SK-N-SH treated with all-trans-retinoic acid at 6 μM for 48 hours (cell line): ENCODE data around the gene ZNF776.

ENCODE experiments used
- ARNTL ChIP-seq: fragments of 450-650 bp; formaldehyde crosslinking; IDR thresholded peaks from 2 replicates; pipeline ENCODE4 v1.5.0; 2020; ENCODE audit warnings: low read depth, mild to moderate bottlenecking, moderate library complexity, borderline replicate concordance
- GLIS3 ChIP-seq: fragments of 250-450 bp; sonication (Bioruptor Pico); IDR thresholded peaks from 2 replicates; pipeline ENCODE4 v1.5.0; 2020; ENCODE audit warnings: mild to moderate bottlenecking, moderate library complexity
- ISL1 ChIP-seq: fragments of 250-450 bp; sonication (Bioruptor Pico); IDR thresholded peaks from 2 replicates; pipeline ENCODE4 v2.1.2; 2022; ENCODE audit warnings: mild to moderate bottlenecking, moderate library complexity
- TCF4 ChIP-seq: fragments of 250-450 bp; sonication (Bioruptor Pico); IDR thresholded peaks from 2 replicates; pipeline ENCODE4 v1.8.0; 2021; ENCODE audit warnings: mild to moderate bottlenecking, moderate library complexity, borderline replicate concordance
- TOX ChIP-seq: fragments of 250-450 bp; sonication (Bioruptor Pico); IDR thresholded peaks from 2 replicates; pipeline ENCODE4 v1.8.0; 2021; ENCODE audit warnings: mild to moderate bottlenecking, moderate library complexity, borderline replicate concordance
- TSHZ2 ChIP-seq: fragments of 250-450 bp; sonication (Bioruptor Pico); IDR thresholded peaks from 2 replicates; pipeline ENCODE4 v1.5.0; 2020; ENCODE audit warnings: mild to moderate bottlenecking, moderate library complexity
- TF ChIP-seq, protein P1 (sequence below): fragments of 250-450 bp; sonication (Bioruptor Pico); IDR thresholded peaks from 2 replicates; pipeline ENCODE4 v1.5.1; 2020; ENCODE audit warnings: low read depth, mild to moderate bottlenecking, moderate library complexity

DNA sequence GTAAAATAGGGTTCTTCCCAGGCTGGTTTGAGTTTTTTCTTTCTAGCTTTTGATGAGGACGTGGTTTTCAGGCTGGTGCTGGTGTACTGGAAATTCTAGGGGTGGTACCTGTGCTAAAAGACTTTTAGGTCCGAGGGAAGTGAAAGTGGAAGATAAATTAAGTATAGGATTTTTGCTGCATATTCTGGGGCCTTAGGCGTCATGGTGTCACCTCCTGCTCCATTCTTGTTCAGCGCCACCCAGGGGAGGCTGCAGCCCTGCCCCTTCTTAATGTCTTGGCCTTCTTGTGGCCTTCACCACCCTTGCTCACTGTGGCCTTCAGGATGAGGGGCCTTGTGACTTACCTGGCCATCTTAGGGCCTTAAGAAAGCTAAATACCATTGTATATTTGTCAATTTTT lies 55.7 kb downstream of the ZNF776 start:
- TF ChIP-seq, protein P1, sequence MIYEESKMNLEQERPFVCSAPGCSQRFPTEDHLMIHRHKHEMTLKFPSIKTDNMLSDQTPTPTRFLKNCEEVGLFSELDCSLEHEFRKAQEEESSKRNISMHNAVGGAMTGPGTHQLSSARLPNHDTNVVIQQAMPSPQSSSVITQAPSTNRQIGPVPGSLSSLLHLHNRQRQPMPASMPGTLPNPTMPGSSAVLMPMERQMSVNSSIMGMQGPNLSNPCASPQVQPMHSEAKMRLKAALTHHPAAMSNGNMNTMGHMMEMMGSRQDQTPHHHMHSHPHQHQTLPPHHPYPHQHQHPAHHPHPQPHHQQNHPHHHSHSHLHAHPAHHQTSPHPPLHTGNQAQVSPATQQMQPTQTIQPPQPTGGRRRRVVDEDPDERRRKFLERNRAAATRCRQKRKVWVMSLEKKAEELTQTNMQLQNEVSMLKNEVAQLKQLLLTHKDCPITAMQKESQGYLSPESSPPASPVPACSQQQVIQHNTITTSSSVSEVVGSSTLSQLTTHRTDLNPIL (CRISPR knock-in tag) = no peak
- no peak for TF ChIP-seq TOX (CRISPR knock-in tag)
- no peak for TF ChIP-seq ARNTL (CRISPR knock-in tag)
- TF ChIP-seq ISL1 (CRISPR knock-in tag) = no peak
- TF ChIP-seq TSHZ2 = no peak
- TF ChIP-seq TCF4 = no peak
- TF ChIP-seq GLIS3 (CRISPR knock-in tag) = no peak
